Measurements from ENCODE around the gene MARCHF3.

Gene MARCHF3

GRCh38 chr5:127031147-127031862 lies 947 bp upstream of the MARCHF3 start:
- TF ChIP-seq, protein P1, sequence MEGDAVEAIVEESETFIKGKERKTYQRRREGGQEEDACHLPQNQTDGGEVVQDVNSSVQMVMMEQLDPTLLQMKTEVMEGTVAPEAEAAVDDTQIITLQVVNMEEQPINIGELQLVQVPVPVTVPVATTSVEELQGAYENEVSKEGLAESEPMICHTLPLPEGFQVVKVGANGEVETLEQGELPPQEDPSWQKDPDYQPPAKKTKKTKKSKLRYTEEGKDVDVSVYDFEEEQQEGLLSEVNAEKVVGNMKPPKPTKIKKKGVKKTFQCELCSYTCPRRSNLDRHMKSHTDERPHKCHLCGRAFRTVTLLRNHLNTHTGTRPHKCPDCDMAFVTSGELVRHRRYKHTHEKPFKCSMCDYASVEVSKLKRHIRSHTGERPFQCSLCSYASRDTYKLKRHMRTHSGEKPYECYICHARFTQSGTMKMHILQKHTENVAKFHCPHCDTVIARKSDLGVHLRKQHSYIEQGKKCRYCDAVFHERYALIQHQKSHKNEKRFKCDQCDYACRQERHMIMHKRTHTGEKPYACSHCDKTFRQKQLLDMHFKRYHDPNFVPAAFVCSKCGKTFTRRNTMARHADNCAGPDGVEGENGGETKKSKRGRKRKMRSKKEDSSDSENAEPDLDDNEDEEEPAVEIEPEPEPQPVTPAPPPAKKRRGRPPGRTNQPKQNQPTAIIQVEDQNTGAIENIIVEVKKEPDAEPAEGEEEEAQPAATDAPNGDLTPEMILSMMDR (IDR thresholded peaks at IDR 0.05; ENCODE audit: insufficient read depth, low read depth, low read length, missing control alignments) = no peak
- H3K4me3 ChIP-seq (ENCODE audit: low read depth, low read length) = peak overlapping the region; percentile 79
- DNase-seq (ENCODE audit: low read depth) = peak; percentile 57

DNA sequence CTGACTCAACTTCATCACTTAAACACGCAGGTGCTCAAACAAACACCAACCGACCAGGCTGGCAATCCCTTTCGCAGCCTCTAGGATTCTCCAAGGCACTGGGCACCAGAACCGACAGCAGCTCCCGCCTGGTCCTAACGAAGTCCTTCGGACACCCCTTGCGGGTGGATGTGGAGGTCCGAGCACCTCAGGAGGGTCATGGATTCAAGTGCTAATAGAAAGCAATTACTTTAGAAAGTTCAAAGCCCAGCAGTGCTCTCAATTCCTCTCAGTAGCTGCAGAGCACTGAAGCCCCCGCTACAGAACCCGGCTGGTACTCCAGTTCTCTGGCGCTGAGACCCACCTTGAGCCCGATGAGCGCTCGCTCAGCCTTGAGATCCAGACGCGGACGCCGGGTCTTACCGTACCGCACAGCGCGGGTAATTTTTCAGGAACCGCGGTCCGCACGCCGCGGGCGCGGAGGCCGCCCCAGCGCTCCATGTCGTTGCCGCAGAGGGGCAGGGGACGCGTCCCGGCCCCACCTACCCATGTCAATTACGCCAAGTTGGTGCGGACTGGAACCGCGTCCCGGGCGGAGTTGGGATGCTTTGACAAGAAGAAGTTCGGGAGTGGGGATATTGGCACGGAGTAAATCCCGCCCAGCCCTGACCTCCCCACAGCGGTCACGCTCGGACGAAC lies 638 bp downstream of the MARCHF3 start:
- peak; percentile 63 for DNase-seq (ENCODE audit: low read depth)
- peak overlapping the region; percentile 79 for H3K4me3 ChIP-seq (ENCODE audit: low read depth, low read length)
- TF ChIP-seq, protein P1 (IDR thresholded peaks at IDR 0.05; ENCODE audit: insufficient read depth, low read depth, low read length, missing control alignments) = peak; percentile 39

- DNase-seq (ENCODE audit: low read depth) = no peak
- TF ChIP-seq, protein P1 (IDR thresholded peaks at IDR 0.05; ENCODE audit: insufficient read depth, low read depth, low read length, missing control alignments) = no peak
- no peak overlapping the region for H3K4me3 ChIP-seq (ENCODE audit: low read depth, low read length)
Observed at GRCh38 chr5:127028822-127029457, 1.4 kb downstream of the MARCHF3 start.

- TF ChIP-seq, protein P1 (IDR thresholded peaks at IDR 0.05; ENCODE audit: insufficient read depth, low read depth, low read length, missing control alignments) = no peak
- no peak for DNase-seq (ENCODE audit: low read depth)
- H3K4me3 ChIP-seq (ENCODE audit: low read depth, low read length) = no peak overlapping the region
Observed at GRCh38 chr5:127027539-127027938, 2.8 kb downstream of the MARCHF3 start.

DNA sequence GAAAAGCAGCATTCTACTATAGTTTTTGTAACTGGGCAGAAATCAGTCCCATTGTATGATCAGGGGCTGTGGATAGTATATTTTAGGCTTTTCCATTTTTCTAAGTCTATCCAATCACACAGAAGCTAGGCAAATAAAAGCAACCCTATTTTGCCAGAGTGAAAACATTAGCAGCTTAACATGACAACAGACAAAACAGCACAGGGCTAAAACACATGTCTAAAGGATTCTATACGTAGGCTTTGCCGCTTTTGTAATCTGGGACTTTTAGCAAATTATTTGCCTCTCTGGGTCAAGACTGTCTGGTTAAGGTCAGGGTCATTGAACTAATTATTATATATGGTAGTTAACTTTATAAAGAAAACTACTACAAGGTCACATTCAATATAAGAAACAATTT lies 4.2 kb downstream of the MARCHF3 start:
- TF ChIP-seq, protein P1 (IDR thresholded peaks at IDR 0.05; ENCODE audit: insufficient read depth, low read depth, low read length, missing control alignments) = no peak
- H3K4me3 ChIP-seq (ENCODE audit: low read depth, low read length) = no peak overlapping the region
- DNase-seq (ENCODE audit: low read depth) = no peak

- DNase-seq (ENCODE audit: low read depth) = no peak
- TF ChIP-seq, protein P1 (IDR thresholded peaks at IDR 0.05; ENCODE audit: insufficient read depth, low read depth, low read length, missing control alignments) = no peak
- no peak overlapping the region for H3K4me3 ChIP-seq (ENCODE audit: low read depth, low read length)
Observed at GRCh38 chr5:127025467-127025866, 4.9 kb downstream of the MARCHF3 start.

Measured in GM12865 (cell line).